HepG2 (cell line): ENCODE measurements around the gene APOC1. TPM values are rescaled to one million over a fixed set of nuclear protein-coding genes. Genes with fewer than 3 reads are reported as not detected.
A peak's percentile ranks its signal among the peaks of the same experiment; 100 is the strongest.

Experiments
- AGO1 ChIP-seq: fragments of 200-400 bp; formaldehyde crosslinking; IDR thresholded peaks from 2 replicates; pipeline ENCODE4 v1.6.1; 2017; ENCODE audit warnings: mild to moderate bottlenecking, low read depth, low read length, moderate library complexity; ENCODE audit not compliant: poor library complexity, severe bottlenecking
- ATF1 ChIP-seq: IDR thresholded peaks from 2 replicates; pipeline ENCODE4 v1.6.1; 2016; ENCODE audit warnings: mild to moderate bottlenecking, control low read depth
- DMAP1 ChIP-seq: IDR thresholded peaks from 2 replicates; pipeline ENCODE4 v1.6.1; 2016
- HNRNPL ChIP-seq: fragments of 200-400 bp; formaldehyde crosslinking; IDR thresholded peaks from 2 replicates; pipeline ENCODE4 v1.6.1; 2017; ENCODE audit warnings: mild to moderate bottlenecking, low read depth, low read length
- KDM5A ChIP-seq: fragments of 200-600 bp; sonication (generic); IDR thresholded peaks from 2 replicates; pipeline ENCODE4 v1.7.0; 2018; ENCODE audit warnings: antibody characterized with exemption, mild to moderate bottlenecking, low read length, borderline replicate concordance
- KLF11 ChIP-seq: IDR thresholded peaks from 2 replicates; pipeline ENCODE4 v1.6.1; 2016; ENCODE audit warnings: missing compliant biosample characterization
- NFYB ChIP-seq: sonication (generic); formaldehyde crosslinking; IDR thresholded peaks from 2 replicates; pipeline ENCODE4 v1.4.0; 2020; ENCODE audit warnings: missing genetic modification reagents
- PAX8 ChIP-seq: sonication (generic); formaldehyde crosslinking; IDR thresholded peaks from 2 replicates; pipeline ENCODE4 v1.8.0; 2022; ENCODE audit warnings: mild to moderate bottlenecking, missing genetic modification reagents, borderline replicate concordance
- RFX5 ChIP-seq: IDR thresholded peaks from 2 replicates; pipeline ENCODE4 v1.6.1; 2011; ENCODE audit warnings: low read depth, low read length, improper control_type of control experiment
- SETDB1 ChIP-seq: sonication (generic); formaldehyde crosslinking; IDR thresholded peaks from 2 replicates; pipeline ENCODE4 v1.5.1; 2020; ENCODE audit warnings: missing genetic modification reagents, mild to moderate bottlenecking, borderline replicate concordance
- TFAP4 ChIP-seq: sonication (generic); IDR thresholded peaks from 2 replicates; pipeline ENCODE4 v1.6.1; 2016; ENCODE audit warnings: low read depth, borderline replicate concordance
- XBP1 ChIP-seq: sonication (generic); formaldehyde crosslinking; IDR thresholded peaks from 2 replicates; pipeline ENCODE4 v1.5.0; 2020; ENCODE audit warnings: missing genetic modification reagents
- YY1 ChIP-seq: IDR thresholded peaks from 2 replicates; pipeline ENCODE4 v1.6.1; 2011; ENCODE audit warnings: low read length, low read depth, moderate library complexity, mild to moderate bottlenecking; ENCODE audit not compliant: insufficient read depth, insufficient replicate concordance
- ZBTB4 ChIP-seq: sonication (generic); formaldehyde crosslinking; IDR thresholded peaks from 2 replicates; pipeline ENCODE4 v1.4.0; 2020; ENCODE audit warnings: missing genetic modification reagents, mild to moderate bottlenecking, borderline replicate concordance
- ZFP90 ChIP-seq: sonication (generic); formaldehyde crosslinking; IDR thresholded peaks from 2 replicates; pipeline ENCODE4 v1.8.0; 2022; ENCODE audit warnings: missing genetic modification reagents, mild to moderate bottlenecking, inconsistent platforms, borderline replicate concordance
- ZFY ChIP-seq: sonication (generic); formaldehyde crosslinking; IDR thresholded peaks from 2 replicates; pipeline ENCODE4 v1.4.0; 2020; ENCODE audit warnings: missing genetic modification reagents
- ZNF138 ChIP-seq: sonication (generic); formaldehyde crosslinking; IDR thresholded peaks from 2 replicates; pipeline ENCODE4 v1.5.0; 2020; ENCODE audit warnings: mild to moderate bottlenecking, low read depth, missing genetic modification reagents
- ZNF3 ChIP-seq: IDR thresholded peaks from 2 replicates; pipeline ENCODE4 v1.7.0; 2017; ENCODE audit warnings: inconsistent platforms
- ZNF34 ChIP-seq: sonication (generic); formaldehyde crosslinking; IDR thresholded peaks from 2 replicates; pipeline ENCODE4 v1.4.0; 2020; ENCODE audit warnings: mild to moderate bottlenecking, missing genetic modification reagents, borderline replicate concordance
- ZNF451 ChIP-seq: sonication (generic); formaldehyde crosslinking; IDR thresholded peaks from 2 replicates; pipeline ENCODE4 v1.5.0; 2020; ENCODE audit warnings: mild to moderate bottlenecking, missing genetic modification reagents
- ZNF660 ChIP-seq: sonication (generic); formaldehyde crosslinking; IDR thresholded peaks from 2 replicates; pipeline ENCODE4 v1.5.1; 2020; ENCODE audit warnings: mild to moderate bottlenecking, low read depth, missing genetic modification reagents, borderline replicate concordance
- polyA plus RNA-seq, 8 experiments: library from polyadenylated mRNA; depleted of rRNA in 3 of 8; stranded (reverse) in 7 of 8; unstranded in 1 of 8; fragments of >200 nt; fragmentation: Illumina TruSeq in 4 of 8; extraction: Trizol in 4 of 8; gene quantifications; 2 replicates each; pipeline versions ENCODE4 v1.2.1 to v1.2.3, GENCODE V29; 2011 to 2016; ENCODE audit warnings: low read depth in 4 of 8, missing spikeins in 1 of 8, mixed read lengths in 1 of 8; ENCODE audit not compliant: insufficient read depth in 1 of 8
- total RNA-seq, 5 experiments: library from RNA; depleted of rRNA; stranded (reverse); fragments of >200 nt; fragmentation: Illumina TruSeq; extraction: Trizol; gene quantifications; 2 replicates each; pipeline ENCODE4 v1.2.3, GENCODE V29; 2016; ENCODE audit warnings: low read depth in 1 of 5
- TF ChIP-seq, protein P1 (sequence below): fragments of 450-650 bp; IDR thresholded peaks from 2 replicates; pipeline ENCODE4 v1.6.1; 2017; ENCODE audit warnings: mild to moderate bottlenecking

Gene APOC1
- total and polyA plus RNA-seq, 2 of the 13 experiments (the other 11 are each of a cell fraction or from before 2014, with no cell fraction given), result 600 to 1,235 TPM

DNA sequence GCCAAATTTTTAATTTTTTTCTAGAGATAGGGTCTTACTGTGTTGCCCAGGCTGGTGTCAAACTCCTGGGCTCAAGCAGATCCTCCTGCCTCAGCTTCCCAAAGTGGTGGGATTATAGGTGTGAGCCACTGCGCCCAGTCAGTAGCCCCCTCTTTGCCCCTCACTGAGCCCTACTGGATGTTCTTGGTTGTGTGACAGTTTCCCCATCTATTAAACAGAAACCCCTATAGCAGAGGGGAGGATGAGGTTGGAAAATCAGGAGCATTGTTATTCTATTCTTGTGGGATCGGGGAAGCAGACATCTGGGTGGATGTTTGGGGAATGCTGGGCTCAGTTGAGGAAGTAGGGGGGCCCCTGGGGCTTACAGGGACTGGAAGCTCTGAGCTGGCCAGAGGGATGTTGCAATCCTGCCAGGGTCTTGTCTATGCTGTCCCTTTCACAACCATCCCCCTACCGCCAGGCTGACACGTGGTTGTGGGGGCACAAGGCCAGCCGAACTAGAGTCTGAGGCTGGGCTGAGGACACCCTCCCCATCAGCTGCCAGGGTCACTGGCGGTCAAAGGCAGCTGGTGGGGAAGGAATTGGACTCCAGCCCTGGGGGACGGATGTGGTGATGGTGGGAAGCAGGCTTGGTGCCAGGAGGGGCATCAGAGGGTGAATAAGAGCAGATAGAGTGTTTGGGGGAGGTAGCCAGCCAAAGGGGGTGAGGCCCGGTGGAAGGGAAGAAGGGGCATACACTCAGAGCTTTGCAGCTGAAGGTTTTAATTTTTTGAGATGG is 10.9 kb downstream of the APOC1 start (continued):
- TF ChIP-seq, protein P1, sequence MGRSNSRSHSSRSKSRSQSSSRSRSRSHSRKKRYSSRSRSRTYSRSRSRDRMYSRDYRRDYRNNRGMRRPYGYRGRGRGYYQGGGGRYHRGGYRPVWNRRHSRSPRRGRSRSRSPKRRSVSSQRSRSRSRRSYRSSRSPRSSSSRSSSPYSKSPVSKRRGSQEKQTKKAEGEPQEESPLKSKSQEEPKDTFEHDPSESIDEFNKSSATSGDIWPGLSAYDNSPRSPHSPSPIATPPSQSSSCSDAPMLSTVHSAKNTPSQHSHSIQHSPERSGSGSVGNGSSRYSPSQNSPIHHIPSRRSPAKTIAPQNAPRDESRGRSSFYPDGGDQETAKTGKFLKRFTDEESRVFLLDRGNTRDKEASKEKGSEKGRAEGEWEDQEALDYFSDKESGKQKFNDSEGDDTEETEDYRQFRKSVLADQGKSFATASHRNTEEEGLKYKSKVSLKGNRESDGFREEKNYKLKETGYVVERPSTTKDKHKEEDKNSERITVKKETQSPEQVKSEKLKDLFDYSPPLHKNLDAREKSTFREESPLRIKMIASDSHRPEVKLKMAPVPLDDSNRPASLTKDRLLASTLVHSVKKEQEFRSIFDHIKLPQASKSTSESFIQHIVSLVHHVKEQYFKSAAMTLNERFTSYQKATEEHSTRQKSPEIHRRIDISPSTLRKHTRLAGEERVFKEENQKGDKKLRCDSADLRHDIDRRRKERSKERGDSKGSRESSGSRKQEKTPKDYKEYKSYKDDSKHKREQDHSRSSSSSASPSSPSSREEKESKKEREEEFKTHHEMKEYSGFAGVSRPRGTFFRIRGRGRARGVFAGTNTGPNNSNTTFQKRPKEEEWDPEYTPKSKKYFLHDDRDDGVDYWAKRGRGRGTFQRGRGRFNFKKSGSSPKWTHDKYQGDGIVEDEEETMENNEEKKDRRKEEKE, result no peak
- TF ChIP-seq HNRNPL, result peak; percentile 96
- peak; percentile 87 for TF ChIP-seq RFX5
- TF ChIP-seq PAX8 (CRISPR knock-in tag), result no peak
- no peak for TF ChIP-seq ZNF138 (CRISPR knock-in tag)
- TF ChIP-seq KDM5A, result no peak
- TF ChIP-seq XBP1, result peak; percentile 67; the same call in 1 of the 2 replicates
- TF ChIP-seq ZFP90 (CRISPR knock-in tag), result peak; percentile 72; the same call in 1 of the 2 replicates
- 0 out of 2 replicates have a peak, but pooled peaks have one; percentile 40 for TF ChIP-seq KLF11 (CRISPR knock-in tag)
- no peak; the same call in 1 of the 2 replicates for TF ChIP-seq ZNF3 (CRISPR knock-in tag)
- TF ChIP-seq ZBTB4 (CRISPR knock-in tag), result peak; percentile 97; the same call in 1 of the 2 replicates
- TF ChIP-seq ZNF660 (CRISPR knock-in tag), result no peak
- TF ChIP-seq ATF1 (CRISPR knock-in tag), result peak; percentile 60
- TF ChIP-seq NFYB (CRISPR knock-in tag), result peak; percentile 17; the same call in 1 of the 2 replicates
- TF ChIP-seq ZFY (CRISPR knock-in tag), result peak; percentile 44; the same call in 1 of the 2 replicates
- no peak for TF ChIP-seq AGO1
- TF ChIP-seq ZNF451 (CRISPR knock-in tag), result peak; percentile 91; the same call in 1 of the 2 replicates
- no peak for TF ChIP-seq SETDB1 (CRISPR knock-in tag)
- peak; percentile 72; the same call in 1 of the 2 replicates for TF ChIP-seq ZNF34 (CRISPR knock-in tag)
- TF ChIP-seq TFAP4, result peak; percentile 99
- peak; percentile 44 for TF ChIP-seq YY1
- peak; percentile 97 for TF ChIP-seq DMAP1 (CRISPR knock-in tag)
